NK-92 treated with Interleukin-12 subunit alpha and Interleukin-12 subunit beta, amount 100 ng/mL, for 24 hours (cell line): ENCODE data around the gene ETV6.
"Not testable (repeated sequence)": the region's sequence is repeated elsewhere in the genome, so short reads cannot be mapped to it uniquely, and the experiment has no call there.

Experiments used
- DNase-seq: peaks from one replicate; lab custom pipeline; 2025; lab: John Stamatoyannopoulos, UW

ETV6 gene

DNA sequence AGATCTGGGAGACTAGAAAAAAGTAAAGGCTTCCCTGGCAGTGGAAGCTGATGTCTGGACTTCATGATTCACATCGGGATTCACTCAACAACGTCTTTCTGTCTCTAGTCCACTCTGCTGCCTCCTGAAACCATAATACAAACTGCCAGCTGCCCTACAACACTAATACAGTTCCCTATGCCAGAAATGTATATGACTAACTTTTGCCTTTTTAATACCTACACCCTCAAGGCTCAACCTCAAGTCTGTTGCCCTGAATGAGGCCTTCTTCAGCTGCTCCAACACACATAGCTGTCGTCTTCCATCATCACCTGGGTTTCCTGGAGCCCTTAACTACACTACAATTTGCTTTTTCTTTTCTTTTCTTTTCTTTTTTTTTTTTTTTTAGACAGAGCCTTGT lies 238.6 kb downstream of the ETV6 start:
- DNase-seq: no peak

DNA sequence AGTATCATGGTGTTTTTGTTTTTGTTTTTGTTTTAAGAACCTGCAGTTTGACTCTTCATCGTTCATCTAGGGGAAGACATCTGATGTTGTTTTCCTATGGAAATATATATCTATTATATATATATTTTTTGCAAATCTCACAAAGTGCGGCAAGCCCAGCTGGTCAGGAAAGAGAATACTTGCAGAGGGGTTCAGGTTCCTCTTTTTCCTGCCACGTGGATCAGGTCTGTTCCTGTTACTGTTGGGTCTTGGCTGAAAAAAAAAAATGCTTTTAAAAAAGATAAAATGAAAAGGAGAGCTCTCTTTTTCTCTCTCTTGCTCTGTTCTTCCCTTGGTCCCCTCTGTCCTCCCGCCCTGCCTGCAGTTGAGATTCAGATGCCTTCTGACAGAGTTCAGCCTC lies 241.9 kb downstream of the ETV6 start:
- no peak for DNase-seq

DNA sequence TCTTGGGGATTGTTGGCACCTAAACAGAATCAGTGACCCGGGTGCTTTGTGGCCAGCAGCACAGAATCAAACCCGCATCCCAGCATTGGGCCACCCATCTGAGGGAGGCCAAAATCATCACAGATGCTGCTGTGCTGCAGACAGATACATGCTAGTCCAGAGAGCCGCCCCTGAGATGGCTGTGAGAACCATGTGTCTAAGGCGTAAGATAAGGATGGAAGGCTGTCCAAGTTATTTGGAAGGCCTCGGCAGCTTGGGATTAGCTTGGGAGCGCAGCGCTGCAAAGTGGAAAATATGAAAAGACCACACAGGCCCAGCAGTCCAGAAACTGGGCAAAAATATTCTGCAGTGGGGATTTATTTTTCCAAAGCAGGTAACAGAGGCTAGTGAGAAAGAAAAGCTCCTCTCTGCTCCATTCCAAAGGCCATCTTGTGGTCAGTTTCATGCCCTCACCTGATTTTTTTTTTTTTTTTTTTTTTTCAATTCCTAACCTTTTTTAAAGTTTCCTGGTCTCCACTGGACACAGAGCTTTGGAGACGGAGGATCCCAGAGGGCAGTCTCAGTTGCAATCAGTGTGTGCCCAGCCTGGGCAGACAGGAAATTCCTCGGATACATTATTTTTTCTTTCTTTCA lies 242.4 kb downstream of the ETV6 start:
- DNase-seq: no peak

GRCh38 chr12:11893998-11894397 lies 244.5 kb downstream of the ETV6 start:
- DNase-seq: no peak

DNA sequence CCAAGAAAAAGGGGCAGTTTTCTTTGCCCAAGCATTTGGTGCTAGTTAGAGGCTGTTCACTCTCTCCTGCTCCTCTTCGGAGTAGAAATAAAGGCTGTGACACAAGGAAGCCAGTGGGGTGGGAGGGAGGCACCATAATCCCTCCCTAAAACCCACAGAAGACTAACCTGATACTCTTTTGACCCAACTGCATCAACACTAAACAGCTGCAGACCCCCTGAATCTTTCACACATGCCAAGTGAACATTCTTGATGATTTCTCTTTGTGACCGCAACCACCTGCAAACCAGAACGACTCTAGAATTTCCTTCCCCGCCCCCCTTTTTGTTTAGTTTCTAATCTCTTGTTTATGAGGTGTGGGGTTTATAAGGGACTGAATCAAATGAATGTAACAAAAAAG lies 245.4 kb downstream of the ETV6 start:
- DNase-seq: no peak

- no peak for DNase-seq
Measured at GRCh38 chr12:11895421-11896078, 246.1 kb downstream of the ETV6 start.

- no peak for DNase-seq
Measured at GRCh38 chr12:11896417-11896929, 247.0 kb downstream of the ETV6 start.

GRCh38 chr12:11897923-11898322 lies 248.4 kb downstream of the ETV6 start:
- no peak for DNase-seq

GRCh38 chr12:11901701-11902524 lies 252.4 kb downstream of the ETV6 start:
- no peak for DNase-seq

- no peak for DNase-seq
Measured at GRCh38 chr12:11902525-11902875, 253.0 kb downstream of the ETV6 start.

DNA sequence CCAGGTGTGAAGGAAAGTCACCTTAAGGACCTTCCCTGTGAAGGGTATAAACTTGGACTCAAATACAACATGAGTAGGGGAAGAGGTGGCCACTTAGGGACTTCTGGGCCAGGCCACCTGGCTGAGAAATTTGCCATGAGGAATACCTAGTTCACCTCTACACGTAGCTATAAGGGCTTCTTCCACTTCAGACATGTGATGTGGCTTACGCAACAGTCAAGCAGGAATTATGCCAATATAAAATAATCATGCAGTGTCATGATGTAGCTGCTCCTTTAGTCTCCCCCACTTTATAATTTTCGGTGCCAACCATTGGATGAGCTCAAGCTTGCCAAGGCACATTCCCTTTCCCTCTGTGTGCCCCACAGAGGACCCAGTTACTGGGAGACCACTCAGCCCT lies 254.7 kb downstream of the ETV6 start:
- DNase-seq: no peak

DNA sequence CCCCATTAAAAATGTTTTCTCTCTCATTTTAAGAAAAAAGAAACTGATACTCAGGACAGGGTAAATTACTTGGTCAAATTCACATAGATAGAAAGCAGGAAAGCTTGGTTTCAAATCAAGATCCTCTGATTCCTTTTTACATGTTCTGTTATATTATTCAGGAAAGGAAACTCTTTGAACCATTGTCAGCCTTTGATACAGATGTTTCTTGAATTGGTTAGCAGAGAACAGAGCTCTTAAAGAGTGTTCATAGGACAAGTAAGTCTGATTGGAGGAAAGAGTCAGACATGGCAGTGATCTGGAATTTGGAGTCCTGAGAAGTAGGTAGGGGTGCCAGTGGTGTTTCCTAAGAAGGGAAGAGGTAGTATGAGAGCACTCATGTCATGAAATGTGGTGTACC lies 256.1 kb downstream of the ETV6 start:
- no peak for DNase-seq

- DNase-seq: no peak
Measured at GRCh38 chr12:11906286-11906935, 256.9 kb downstream of the ETV6 start.

DNA sequence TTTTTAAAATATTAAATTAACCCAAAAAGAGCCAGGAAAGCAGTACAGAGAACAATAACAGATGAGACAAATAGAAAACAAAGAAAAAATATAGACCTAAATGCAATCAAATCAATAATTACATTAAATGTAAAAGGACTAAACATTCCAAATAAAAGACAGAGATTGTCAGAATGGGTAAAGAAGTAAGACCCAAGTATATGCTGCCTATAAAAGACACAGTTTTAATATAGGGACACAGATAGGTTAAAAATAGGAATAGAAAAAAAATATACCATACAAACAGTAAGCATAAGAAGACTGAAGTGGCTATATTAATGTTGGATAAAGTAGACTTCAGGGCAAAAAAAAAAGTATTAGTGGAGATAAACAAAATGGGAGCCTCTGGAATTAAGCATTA lies 258.2 kb downstream of the ETV6 start:
- no peak for DNase-seq

DNA sequence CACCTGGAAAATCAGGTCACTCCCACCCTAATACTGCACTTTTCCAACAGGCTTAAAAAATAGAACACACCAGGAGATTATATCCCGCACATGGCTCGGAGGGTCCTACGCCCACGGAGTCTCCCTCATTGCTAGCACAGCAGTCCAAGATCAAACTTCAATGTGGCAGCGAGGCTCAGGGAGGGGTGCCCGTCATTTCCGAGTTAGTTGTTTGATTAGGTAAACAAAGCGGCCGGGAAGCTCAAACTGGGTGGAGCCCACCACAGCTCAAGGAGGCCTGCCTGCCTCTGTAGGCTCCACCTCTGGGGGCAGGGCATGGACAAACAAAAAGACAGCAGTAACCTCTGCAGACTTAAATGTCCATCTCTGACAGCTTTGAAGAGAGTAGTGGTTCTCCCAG lies 259.9 kb downstream of the ETV6 start:
- not testable (repeated sequence) for DNase-seq

DNA sequence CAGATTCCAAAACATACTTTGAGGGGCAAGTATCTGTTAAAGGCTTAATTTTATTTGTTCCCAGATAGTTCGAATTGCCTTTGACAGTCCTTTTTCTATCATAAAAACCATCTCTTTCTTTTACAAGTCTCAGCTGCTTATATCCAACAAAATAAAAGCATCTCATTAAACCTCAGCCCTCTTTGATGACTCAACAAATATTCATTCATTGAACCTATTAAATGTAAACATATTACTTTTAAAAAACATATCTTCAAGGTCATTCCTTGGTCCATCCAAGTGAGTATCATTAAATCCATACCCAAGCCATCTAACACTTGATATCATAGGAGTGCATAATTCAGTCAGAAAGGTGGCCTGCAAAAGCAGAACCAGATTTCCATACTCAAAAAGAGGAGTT lies 266.6 kb downstream of the ETV6 start:
- DNase-seq: no peak

DNA sequence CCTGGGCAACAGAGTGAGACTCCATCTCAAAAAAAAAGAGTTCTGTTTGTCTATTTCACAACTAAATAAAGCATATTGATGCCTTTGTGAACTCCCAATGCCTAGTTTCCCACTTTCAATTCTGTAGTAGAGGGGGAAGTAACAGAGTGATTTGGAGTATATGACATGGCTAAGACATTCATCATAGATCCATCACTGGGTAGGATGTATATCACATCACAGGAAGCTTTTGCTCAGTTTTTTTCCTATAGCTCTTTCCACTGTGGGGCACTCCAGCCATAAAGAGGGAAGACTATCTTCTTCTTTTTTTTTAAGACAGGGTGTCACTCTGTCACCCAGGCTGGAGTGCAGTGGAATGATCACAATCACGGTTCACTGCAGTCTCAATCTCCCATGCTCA lies 267.3 kb downstream of the ETV6 start:
- no peak for DNase-seq

DNA sequence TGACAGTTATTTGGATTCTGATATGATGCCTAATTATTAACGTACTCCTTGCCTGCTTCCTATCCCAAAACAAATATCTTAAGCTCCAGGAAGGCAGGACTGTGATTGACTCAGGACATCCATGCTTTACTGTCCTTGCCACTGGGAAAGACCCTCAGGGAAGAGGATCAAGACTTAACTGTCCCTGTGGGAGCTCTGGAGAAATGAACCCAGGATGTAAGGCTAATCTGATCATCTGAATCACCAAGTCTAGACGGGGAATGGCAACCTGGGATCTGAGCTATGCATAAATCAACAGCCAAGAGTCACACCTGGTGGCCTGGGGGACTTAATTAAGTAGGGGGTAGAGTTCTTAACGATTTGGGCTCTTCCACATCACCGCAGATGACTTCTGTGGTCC lies 268.0 kb downstream of the ETV6 start:
- no peak for DNase-seq

- DNase-seq: no peak
Measured at GRCh38 chr12:11920231-11920630, 270.8 kb downstream of the ETV6 start.

GRCh38 chr12:11922361-11922760 lies 272.9 kb downstream of the ETV6 start:
- DNase-seq: no peak

GRCh38 chr12:11923067-11923466 lies 273.6 kb downstream of the ETV6 start:
- no peak for DNase-seq

DNA sequence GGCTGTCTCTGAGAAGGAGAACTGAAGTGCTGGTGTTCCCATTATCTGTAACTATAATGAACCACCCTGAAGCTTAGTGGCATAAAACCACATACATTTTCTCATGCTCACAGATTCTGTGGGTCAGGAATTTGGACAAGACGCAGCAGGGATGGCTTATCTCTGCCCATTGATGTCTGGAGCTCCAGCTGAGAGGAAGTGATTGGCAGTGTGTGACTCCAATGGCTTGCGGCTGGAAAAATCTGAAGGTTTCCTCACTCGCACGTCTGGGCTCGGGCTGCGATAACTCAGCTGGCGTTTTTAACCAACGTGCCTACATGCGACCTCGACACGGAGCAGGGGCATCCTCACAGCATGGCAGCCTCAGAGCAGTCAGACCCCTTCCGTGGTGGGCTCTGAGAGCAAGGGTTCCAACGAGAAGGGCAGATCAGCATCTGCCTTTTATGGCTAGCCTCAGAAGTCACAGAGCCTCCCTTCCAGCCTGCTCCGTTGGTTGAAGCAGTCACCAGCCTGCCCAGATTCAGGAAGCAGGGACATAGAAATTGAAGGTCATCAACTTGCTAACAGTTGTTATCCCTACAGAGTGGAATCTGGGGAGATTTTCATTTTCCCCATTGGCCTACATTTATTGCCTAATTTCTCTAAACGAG lies 277.9 kb downstream of the ETV6 start:
- no peak for DNase-seq
